OCI-LY1 (cell line): ENCODE results near the gene HAS3.

Experiments
- H2AFZ ChIP-seq: fragments of 200-600 bp; sonication (generic), shearing (Covaris generic); 2 replicates; pipeline ENCODE4 v1.6.0; 2014; ENCODE audit warnings: antibody characterized with exemption, mild to moderate bottlenecking, low read length
- H3F3A ChIP-seq: fragments of 200-600 bp; sonication (generic), shearing (Covaris generic); 2 replicates; pipeline ENCODE4 v1.6.0; 2014; ENCODE audit warnings: mild to moderate bottlenecking, antibody characterized with exemption, low read length, moderate library complexity; ENCODE audit not compliant: insufficient read depth
- H3K27ac ChIP-seq: fragments of 200-600 bp; sonication (generic); 2 replicates; pipeline ENCODE4 v1.5.1; 2014; ENCODE audit warnings: low read length, mixed run types, mild to moderate bottlenecking, low read depth; ENCODE audit not compliant: poor library complexity, severe bottlenecking
- H3K27me3 ChIP-seq: fragments of 200-600 bp; sonication (generic); 2 replicates; pipeline ENCODE4 v1.6.0; 2014; ENCODE audit warnings: antibody characterized with exemption, mild to moderate bottlenecking, low read length, moderate library complexity; ENCODE audit not compliant: insufficient read depth
- H3K36me3 ChIP-seq: fragments of 200-600 bp; sonication (generic); 2 replicates; pipeline ENCODE4 v1.6.1; 2014; ENCODE audit warnings: mild to moderate bottlenecking, antibody characterized with exemption, low read length, moderate library complexity, mixed read lengths; ENCODE audit not compliant: insufficient read depth
- H3K4me1 ChIP-seq: fragments of 200-600 bp; sonication (generic); 2 replicates; pipeline ENCODE4 v1.5.1; 2014; ENCODE audit warnings: mild to moderate bottlenecking, low read length, moderate library complexity; ENCODE audit not compliant: insufficient read depth, severe bottlenecking
- H3K4me2 ChIP-seq: fragments of 200-600 bp; sonication (generic), shearing (Covaris generic); 2 replicates; pipeline ENCODE4 v1.6.1; 2014; ENCODE audit warnings: low read length
- H3K4me3 ChIP-seq: fragments of 200-600 bp; sonication (generic); 2 replicates; pipeline ENCODE4 v1.5.1; 2014; ENCODE audit warnings: low read length, low read depth, mild to moderate bottlenecking, mixed read lengths; ENCODE audit not compliant: poor library complexity, severe bottlenecking
- H3K79me2 ChIP-seq: fragments of 200-600 bp; shearing (Covaris generic); 2 replicates; pipeline ENCODE4 v1.6.1; 2016; ENCODE audit warnings: mixed run types, low read length, mixed read lengths; ENCODE audit not compliant: insufficient read depth
- H3K9ac ChIP-seq: fragments of 200-600 bp; sonication (generic), shearing (Covaris generic); 2 replicates; pipeline ENCODE4 v1.6.1; 2014; ENCODE audit warnings: mild to moderate bottlenecking, low read length, mixed read lengths
- H3K9me2 ChIP-seq: fragments of 200-600 bp; sonication (generic), shearing (Covaris generic); 2 replicates; pipeline ENCODE4 v1.6.1; 2014; ENCODE audit warnings: low read depth, mild to moderate bottlenecking, low read length, mixed read lengths
- H3K9me3 ChIP-seq: fragments of 200-600 bp; shearing (Covaris generic); 2 replicates; pipeline ENCODE4 v1.6.1; 2014; ENCODE audit warnings: low read length, mixed read lengths
- H4K20me1 ChIP-seq: fragments of 200-600 bp; sonication (generic), shearing (Covaris generic); 2 replicates; pipeline ENCODE4 v1.6.0; 2016; ENCODE audit warnings: mild to moderate bottlenecking, low read length; ENCODE audit not compliant: insufficient read depth
- EZH2 ChIP-seq: fragments of 200-600 bp; sonication (generic), shearing (Covaris generic); IDR thresholded peaks from 2 replicates; pipeline ENCODE4 v1.8.0; 2017; ENCODE audit warnings: borderline replicate concordance, mixed run types, mild to moderate bottlenecking, antibody characterized with exemption, low read length, moderate library complexity, mixed read lengths
- TF ChIP-seq, protein P1 (sequence below): fragments of 200-600 bp; sonication (generic), shearing (Covaris generic); IDR thresholded peaks from 2 replicates; pipeline ENCODE4 v1.5.1; 2017; ENCODE audit warnings: mild to moderate bottlenecking, antibody characterized with exemption, low read length, moderate library complexity, mixed read lengths

HAS3 gene

DNA sequence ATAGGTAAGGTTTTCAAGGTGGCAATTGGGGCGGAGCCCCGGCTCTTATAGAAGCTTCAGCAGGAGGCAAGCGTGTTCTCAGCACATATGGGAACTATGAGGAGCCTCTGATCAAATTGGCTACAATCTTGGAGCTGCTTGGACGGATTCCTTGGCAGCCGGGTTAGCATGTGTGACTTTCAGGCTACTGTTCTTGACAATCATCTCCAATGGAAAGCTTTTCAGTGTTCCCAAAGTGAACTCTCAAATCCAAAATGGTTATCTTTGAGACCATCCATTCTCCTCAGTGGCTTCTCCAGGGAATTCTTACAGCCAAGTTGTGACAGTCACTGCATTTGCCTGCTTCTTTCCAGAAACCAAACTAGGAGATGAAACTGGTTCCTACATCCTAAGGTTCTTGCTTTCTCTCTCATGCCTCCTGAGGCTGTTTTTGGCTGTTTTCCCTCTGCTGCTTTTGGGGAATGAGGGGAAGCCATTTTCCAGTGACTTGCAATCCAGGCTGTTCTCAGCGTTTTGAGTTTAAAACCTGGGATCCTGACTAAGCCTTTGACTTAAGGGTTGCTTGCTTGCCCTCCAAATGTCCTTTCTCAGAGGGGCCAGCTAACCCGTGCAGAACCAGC, 10.9 kb downstream of the HAS3 start:
- H3K9me2 ChIP-seq = no peaks in the 10 kb centered on the region
- H3K79me2 ChIP-seq = no peaks in the 10 kb centered on the region
- no peak overlapping the region for H3K4me2 ChIP-seq
- H3K4me1 ChIP-seq = no peaks in the 10 kb centered on the region
- no peaks in the 10 kb centered on the region for H3F3A ChIP-seq
- no peak overlapping the region for H2AFZ ChIP-seq
- no peak overlapping the region for H3K4me3 ChIP-seq
- no peak overlapping the region for H3K27ac ChIP-seq
- TF ChIP-seq EZH2 = no peak
- TF ChIP-seq, protein P1, sequence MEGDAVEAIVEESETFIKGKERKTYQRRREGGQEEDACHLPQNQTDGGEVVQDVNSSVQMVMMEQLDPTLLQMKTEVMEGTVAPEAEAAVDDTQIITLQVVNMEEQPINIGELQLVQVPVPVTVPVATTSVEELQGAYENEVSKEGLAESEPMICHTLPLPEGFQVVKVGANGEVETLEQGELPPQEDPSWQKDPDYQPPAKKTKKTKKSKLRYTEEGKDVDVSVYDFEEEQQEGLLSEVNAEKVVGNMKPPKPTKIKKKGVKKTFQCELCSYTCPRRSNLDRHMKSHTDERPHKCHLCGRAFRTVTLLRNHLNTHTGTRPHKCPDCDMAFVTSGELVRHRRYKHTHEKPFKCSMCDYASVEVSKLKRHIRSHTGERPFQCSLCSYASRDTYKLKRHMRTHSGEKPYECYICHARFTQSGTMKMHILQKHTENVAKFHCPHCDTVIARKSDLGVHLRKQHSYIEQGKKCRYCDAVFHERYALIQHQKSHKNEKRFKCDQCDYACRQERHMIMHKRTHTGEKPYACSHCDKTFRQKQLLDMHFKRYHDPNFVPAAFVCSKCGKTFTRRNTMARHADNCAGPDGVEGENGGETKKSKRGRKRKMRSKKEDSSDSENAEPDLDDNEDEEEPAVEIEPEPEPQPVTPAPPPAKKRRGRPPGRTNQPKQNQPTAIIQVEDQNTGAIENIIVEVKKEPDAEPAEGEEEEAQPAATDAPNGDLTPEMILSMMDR = no peak
- H3K36me3 ChIP-seq = peaks cover 49% of the 10 kb centered on the region
- H3K9ac ChIP-seq = no peak overlapping the region
- no peaks in the 10 kb centered on the region for H3K9me3 ChIP-seq
- no peaks in the 10 kb centered on the region for H3K27me3 ChIP-seq
- no peaks in the 10 kb centered on the region for H4K20me1 ChIP-seq

- Histone ChIP-seq H3K27me3 (no peaks in the 10 kb centered on the region), H3K9ac (no peak overlapping the region), H3K9me2 (no peaks in the 10 kb centered on the region), H3K4me2 (no peak overlapping the region), H3K79me2 (no peaks in the 10 kb centered on the region), H3K4me1 (no peaks in the 10 kb centered on the region), H3K27ac (no peak overlapping the region), H3K9me3 (no peaks in the 10 kb centered on the region), H3F3A (no peaks in the 10 kb centered on the region), H4K20me1 (no peaks in the 10 kb centered on the region), H2AFZ (no peak overlapping the region), H3K36me3 (peaks cover 51% of the 10 kb centered on the region), H3K4me3 (no peak overlapping the region)
- TF ChIP-seq, protein P1 = no peak
- no peak for TF ChIP-seq EZH2
These were observed 11.5 kb downstream of the HAS3 start for GRCh38 chr16:69116906-69117305.

- H3K27ac ChIP-seq = no peak overlapping the region
- H3K36me3 ChIP-seq = peaks cover 54% of the 10 kb centered on the region
- no peaks in the 10 kb centered on the region for H3K9me2 ChIP-seq
- H3K9ac ChIP-seq = no peak overlapping the region
- H3K4me2 ChIP-seq = no peak overlapping the region
- no peaks in the 10 kb centered on the region for H3K79me2 ChIP-seq
- H3K4me1 ChIP-seq = no peaks in the 10 kb centered on the region
- H3F3A ChIP-seq = no peaks in the 10 kb centered on the region
- no peaks in the 10 kb centered on the region for H3K27me3 ChIP-seq
- no peak overlapping the region for H2AFZ ChIP-seq
- H3K9me3 ChIP-seq = no peaks in the 10 kb centered on the region
- no peaks in the 10 kb centered on the region for H4K20me1 ChIP-seq
- no peak overlapping the region for H3K4me3 ChIP-seq
- TF ChIP-seq, protein P1 = no peak
- no peak for TF ChIP-seq EZH2
These were observed 13.0 kb downstream of the HAS3 start for GRCh38 chr16:69118468-69118867.
